GM10266 (cell line): ENCODE results near the gene GPR143.
"Not testable (repeated sequence)": the region's sequence is repeated elsewhere in the genome, so short reads cannot be mapped to it uniquely, and the experiment has no call there.

Experiments used
- DNase-seq: peaks from one replicate; pipeline ENCODE4 v3.0.0; 2012; ENCODE audit errors: extremely low spot score
- TF ChIP-seq, protein P1 (sequence below): IDR thresholded peaks from 2 replicates; pipeline ENCODE4 v1.5.1; 2012; ENCODE audit warnings: mild to moderate bottlenecking, low read depth; ENCODE audit not compliant: control insufficient read depth, insufficient read depth; ENCODE audit errors: missing control alignments

Gene GPR143

DNA sequence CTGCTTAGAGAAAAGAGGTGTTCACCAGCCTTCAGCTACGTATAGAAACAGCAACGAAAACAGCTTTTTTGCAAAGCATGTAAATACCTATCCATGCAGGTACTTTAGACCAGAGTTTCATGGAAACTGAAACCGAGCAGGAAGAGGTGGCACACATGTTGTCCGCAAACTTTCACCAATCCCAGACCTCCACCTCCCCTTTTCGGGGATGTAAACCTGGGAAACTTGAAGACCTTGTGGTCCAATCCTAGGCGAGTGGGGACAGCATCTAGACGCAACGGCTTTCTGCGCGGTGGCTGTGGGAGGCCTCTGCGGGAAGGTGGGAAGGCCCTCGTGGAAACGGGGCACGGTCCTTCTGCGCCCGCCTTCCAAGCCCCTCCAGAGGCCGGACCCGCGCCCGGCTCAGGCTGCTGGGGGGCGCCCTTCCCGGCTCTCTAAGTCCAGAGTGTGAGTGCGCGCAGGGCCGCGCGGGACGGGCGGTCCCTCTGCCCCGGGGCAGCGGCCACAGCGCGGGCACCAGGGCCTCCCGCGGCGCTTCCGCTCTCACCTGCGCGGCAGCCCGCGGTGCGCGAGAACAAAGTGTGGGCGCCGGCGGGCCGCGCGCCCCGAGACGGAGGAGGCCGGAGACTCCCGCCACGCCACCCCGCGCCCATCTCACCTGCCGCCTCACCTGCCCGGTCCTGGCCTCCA is 19.8 kb upstream of the GPR143 start:
- no peak for DNase-seq
- TF ChIP-seq, protein P1, sequence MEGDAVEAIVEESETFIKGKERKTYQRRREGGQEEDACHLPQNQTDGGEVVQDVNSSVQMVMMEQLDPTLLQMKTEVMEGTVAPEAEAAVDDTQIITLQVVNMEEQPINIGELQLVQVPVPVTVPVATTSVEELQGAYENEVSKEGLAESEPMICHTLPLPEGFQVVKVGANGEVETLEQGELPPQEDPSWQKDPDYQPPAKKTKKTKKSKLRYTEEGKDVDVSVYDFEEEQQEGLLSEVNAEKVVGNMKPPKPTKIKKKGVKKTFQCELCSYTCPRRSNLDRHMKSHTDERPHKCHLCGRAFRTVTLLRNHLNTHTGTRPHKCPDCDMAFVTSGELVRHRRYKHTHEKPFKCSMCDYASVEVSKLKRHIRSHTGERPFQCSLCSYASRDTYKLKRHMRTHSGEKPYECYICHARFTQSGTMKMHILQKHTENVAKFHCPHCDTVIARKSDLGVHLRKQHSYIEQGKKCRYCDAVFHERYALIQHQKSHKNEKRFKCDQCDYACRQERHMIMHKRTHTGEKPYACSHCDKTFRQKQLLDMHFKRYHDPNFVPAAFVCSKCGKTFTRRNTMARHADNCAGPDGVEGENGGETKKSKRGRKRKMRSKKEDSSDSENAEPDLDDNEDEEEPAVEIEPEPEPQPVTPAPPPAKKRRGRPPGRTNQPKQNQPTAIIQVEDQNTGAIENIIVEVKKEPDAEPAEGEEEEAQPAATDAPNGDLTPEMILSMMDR, result no peak

DNA sequence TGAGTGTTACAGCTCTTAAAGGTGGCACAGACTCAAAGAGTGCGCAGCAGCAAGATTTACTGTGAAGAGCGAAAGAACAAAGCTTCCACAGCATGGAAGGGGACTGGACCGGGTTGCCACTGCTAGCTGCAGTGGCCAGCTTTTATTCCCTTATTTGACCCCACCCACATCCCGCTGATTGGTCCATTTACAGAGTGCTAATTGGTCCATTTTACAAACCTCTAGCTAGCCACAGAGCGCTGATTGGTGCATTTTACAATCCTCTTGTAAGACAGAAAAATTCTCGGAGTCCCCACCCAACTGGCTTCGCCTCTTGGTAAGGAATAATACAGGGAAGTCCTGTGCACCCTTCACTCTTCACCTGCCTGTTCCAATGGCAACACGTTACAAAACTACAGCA is 18.7 kb upstream of the GPR143 start:
- TF ChIP-seq, protein P1, result no peak
- DNase-seq, result no peak

DNA sequence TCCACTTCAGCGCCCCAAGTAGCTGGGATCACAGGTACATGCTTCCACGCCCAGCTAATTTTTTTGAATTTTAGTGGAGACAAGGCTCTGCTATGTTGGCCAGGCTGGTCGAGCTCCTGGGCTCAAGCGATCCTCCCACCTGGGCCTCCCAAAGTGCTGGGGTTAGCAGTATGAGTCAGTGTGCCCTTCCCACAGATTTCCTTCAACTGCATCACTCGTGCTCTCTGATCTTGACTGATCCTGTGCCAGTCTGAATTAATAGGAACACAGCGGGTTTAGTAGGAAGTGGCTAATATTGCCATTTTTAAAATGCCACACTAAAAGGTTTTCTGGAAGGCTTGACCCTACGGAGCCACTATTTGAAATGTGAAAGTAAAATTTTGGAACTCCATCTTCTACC is 16.3 kb upstream of the GPR143 start:
- DNase-seq, result no peak
- TF ChIP-seq, protein P1, result no peak

DNA sequence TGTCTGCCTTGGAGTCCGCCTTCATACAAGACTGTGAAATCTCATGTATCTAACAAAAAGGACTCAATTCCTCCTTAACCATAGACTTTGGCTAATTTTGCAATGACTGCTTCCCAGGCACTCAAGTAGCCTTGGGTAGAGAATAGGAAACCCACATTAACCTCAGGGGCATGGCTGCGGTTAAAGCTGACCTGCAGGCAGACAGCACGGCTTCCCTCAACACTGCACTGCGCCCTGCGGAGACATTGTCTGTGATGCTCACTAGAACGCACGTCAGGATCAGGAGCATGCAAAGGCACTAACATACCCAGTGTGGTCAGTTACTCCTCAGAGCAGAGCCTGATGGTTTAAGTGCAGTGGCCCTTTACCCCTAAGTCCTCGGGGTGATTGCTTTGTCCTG is 10.3 kb upstream of the GPR143 start:
- DNase-seq, result no peak
- TF ChIP-seq, protein P1, result no peak

DNA sequence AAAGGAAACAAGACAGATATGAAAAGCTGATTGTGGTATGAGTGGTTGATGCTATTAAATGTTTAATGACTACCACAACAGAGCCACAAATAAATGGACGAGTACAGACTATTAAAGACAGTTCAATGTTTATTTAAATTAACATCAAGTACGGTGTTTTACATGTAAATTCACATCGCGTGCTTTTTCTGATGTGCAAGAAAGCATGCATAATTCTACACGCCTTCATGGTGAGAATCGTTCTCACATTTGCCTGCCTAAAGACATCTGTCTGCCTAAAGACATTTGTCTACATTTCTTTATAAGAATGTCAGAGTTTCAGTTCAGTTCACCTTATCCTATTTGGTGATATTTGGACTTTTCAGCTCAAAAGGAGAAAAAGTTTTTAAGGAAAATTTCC is 7.3 kb upstream of the GPR143 start:
- TF ChIP-seq, protein P1, result no peak
- no peak for DNase-seq

DNA sequence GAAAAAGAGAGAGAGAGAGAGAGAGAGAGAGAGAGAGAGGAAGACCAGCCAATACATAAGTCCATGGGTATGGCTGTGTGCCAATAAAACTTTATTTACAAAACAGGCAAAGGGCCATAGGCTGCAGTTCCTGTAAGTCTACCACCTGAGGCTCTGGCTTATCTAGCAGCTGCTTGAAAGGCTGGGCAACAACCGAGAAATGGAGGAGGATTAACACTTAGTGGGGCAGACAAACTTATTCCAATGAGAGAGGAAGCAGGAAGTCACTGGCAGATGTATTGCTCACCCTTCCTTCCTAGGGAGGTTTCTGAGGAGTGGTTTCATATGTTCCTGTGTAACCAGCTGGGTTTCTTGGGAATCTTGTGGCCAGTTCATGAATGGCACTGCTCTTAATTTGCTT is 4.7 kb upstream of the GPR143 start:
- no peak for DNase-seq

DNA sequence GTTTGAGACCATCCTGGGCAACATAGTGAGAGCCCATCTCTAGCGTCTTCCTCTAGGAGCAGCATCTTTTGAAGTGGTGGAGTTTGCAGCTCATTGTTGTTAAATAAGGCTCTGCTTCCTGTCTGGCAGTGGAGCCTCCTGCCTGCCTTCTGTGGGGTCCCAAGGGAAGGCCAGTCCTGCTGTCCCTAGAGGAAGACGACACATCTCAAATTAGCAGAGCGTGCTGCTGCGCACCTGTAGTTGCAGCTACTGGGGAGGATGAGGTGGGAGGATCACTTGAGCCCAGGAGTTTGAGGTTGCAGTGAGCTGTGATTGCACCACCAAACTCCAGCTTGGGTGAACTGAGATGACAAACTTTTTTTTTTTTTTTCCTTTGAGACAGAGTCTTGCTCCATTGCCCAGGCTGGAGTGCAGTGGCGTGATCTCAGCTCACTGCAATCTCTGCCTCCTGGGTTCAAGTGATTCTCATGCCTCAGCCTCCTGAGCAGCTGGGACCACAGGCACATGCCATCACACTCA is 2.7 kb upstream of the GPR143 start:
- not testable (repeated sequence) for DNase-seq

More for the DNA sequence above, 4.7 kb upstream of the GPR143 start:
- TF ChIP-seq, protein P1, result no peak
